DND-41 (cell line): Measurements from ENCODE around the gene PERM1.
"Not testable (repeated sequence)": the region's sequence is repeated elsewhere in the genome, so short reads cannot be mapped to it uniquely, and the experiment has no call there.

Source experiments
- ATAC-seq: fragments of 200-7000 bp; cut with Tn5 transposase; 3 replicates; pipeline ENCODE4 v1.9.1; 2021; ENCODE audit warnings: low read depth; ENCODE audit not compliant: insufficient read depth
- DNase-seq: peaks from one replicate; pipeline ENCODE4 v3.0.0-alpha.2; 2020
- H2AFZ ChIP-seq: 2 replicates; pipeline ENCODE4 v1.6.0; 2012; ENCODE audit warnings: low read depth, low read length
- H3K27ac ChIP-seq: 2 replicates; pipeline ENCODE4 v1.5.1; 2012; ENCODE audit warnings: low read length, inconsistent platforms
- H3K27me3 ChIP-seq: fragments of 200-600 bp; sonication (generic); 2 replicates; pipeline ENCODE4 v1.6.0; 2012; ENCODE audit warnings: low read length, mild to moderate bottlenecking, inconsistent platforms; ENCODE audit not compliant: insufficient read depth, poor library complexity
- H3K36me3 ChIP-seq: 2 replicates; pipeline ENCODE4 v1.5.1; 2012; ENCODE audit warnings: low read length, inconsistent platforms; ENCODE audit not compliant: insufficient read depth
- H3K4me1 ChIP-seq: 2 replicates; pipeline ENCODE4 v1.5.1; 2012; ENCODE audit warnings: mild to moderate bottlenecking, low read length; ENCODE audit not compliant: insufficient read depth
- H3K4me2 ChIP-seq: 2 replicates; pipeline ENCODE4 v1.6.0; 2012; ENCODE audit warnings: mild to moderate bottlenecking, moderate library complexity, low read length, inconsistent platforms; ENCODE audit not compliant: insufficient read depth
- H3K4me3 ChIP-seq, 2 experiments: fragments of 200-600 bp in 1 of 2; shearing (Covaris generic) in 1 of 2; 2 replicates each; pipeline ENCODE4 v1.5.1; 2012 to 2016; ENCODE audit warnings: inconsistent platforms in 2 of 2, low read length in 2 of 2, mild to moderate bottlenecking in 2 of 2, low read depth in 1 of 2, moderate library complexity in 1 of 2
- H3K79me2 ChIP-seq: 2 replicates; pipeline ENCODE4 v1.6.0; 2012; ENCODE audit warnings: low read length, inconsistent platforms; ENCODE audit not compliant: insufficient read depth
- H3K9ac ChIP-seq: 2 replicates; pipeline ENCODE4 v1.6.0; 2012; ENCODE audit warnings: low read depth, mild to moderate bottlenecking, inconsistent platforms, low read length, moderate library complexity
- H3K9me3 ChIP-seq: 2 replicates; pipeline ENCODE4 v1.5.1; 2012; ENCODE audit warnings: low read length, moderate library complexity, mild to moderate bottlenecking, inconsistent platforms; ENCODE audit not compliant: insufficient read depth, severe bottlenecking
- H4K20me1 ChIP-seq: 2 replicates; pipeline ENCODE4 v1.6.0; 2012; ENCODE audit warnings: low read length; ENCODE audit not compliant: insufficient read depth
- CTCF ChIP-seq: IDR thresholded peaks from 2 replicates; pipeline ENCODE4 v1.5.1; 2012; ENCODE audit warnings: borderline replicate concordance, low read length, moderate library complexity, mild to moderate bottlenecking; ENCODE audit not compliant: poor library complexity, severe bottlenecking; ENCODE audit errors: extremely low read depth
- EZH2 ChIP-seq: IDR thresholded peaks from 3 replicates; pipeline ENCODE4 v1.6.1; 2012; ENCODE audit warnings: borderline replicate concordance, low read depth, mild to moderate bottlenecking, moderate library complexity, low read length, inconsistent platforms; ENCODE audit not compliant: severe bottlenecking

The PERM1 gene

GRCh38 chr1:978835-979743 is 2.8 kb downstream of the PERM1 start:
- peaks cover 17% of the 10 kb centered on the region for H3K4me1 ChIP-seq
- H3K36me3 ChIP-seq, result no peaks in the 10 kb centered on the region
- peaks cover 9% of the 10 kb centered on the region for H3K27me3 ChIP-seq
- no peak for TF ChIP-seq EZH2
- no peak for TF ChIP-seq CTCF
- H3K4me2 ChIP-seq, result no peak overlapping the region
- no peak overlapping the region for H2AFZ ChIP-seq
- DNase-seq, result no peak
- H3K27ac ChIP-seq, result no peak overlapping the region
- H3K4me3 ChIP-seq, result no peak overlapping the region
- H3K79me2 ChIP-seq, result no peaks in the 10 kb centered on the region
- no peak for ATAC-seq
- H3K9me3 ChIP-seq, result no peaks in the 10 kb centered on the region
- H3K9ac ChIP-seq, result no peak overlapping the region
- H4K20me1 ChIP-seq, result peaks cover 12% of the 10 kb centered on the region

DNA sequence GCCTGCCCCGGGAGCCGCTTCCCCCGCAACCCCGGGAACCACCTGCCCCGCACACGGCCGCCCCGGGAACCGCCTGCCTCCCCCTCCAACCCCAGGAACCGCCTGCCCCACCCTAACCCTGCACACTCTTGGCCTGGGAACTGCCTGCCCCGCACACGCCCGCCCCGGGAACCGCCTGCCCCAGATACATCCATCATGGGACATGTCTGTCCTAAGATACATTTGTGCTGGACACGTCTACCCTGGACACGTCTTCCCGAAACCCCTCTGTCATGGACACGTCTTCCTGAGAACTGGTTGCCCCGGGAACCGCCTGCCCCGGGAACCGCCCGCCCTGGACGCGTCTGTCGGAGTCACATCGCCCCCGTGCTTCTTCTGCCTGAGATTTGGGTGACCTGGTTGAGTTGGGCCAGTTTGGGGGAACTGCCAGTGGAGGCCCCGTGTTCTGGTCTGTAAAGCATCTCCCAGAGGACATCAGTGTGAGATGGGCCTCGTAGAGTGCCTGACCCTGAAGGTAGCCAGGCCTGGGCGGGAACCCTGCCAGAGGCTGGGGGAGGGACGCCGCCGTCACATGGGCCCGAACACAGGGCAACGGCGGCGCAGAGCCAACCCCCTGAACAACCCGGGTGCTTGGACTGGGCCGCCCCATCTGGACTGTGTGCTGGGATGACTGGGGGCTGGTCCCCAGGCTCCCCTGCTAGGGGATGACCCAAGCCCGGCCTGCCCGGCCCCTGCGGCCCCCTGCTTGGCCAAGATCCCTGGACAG is 3.6 kb downstream of the PERM1 start:
- H4K20me1 ChIP-seq, result peaks cover 6% of the 10 kb centered on the region
- no peak overlapping the region for H3K4me3 ChIP-seq
- H3K27ac ChIP-seq, result no peak overlapping the region
- H3K36me3 ChIP-seq, result no peaks in the 10 kb centered on the region
- H3K9ac ChIP-seq, result no peak overlapping the region
- ATAC-seq (no peak), DNase-seq (no peak)
- no peak overlapping the region for H3K4me2 ChIP-seq
- H3K27me3 ChIP-seq, result peaks cover 9% of the 10 kb centered on the region
- no peaks in the 10 kb centered on the region for H3K79me2 ChIP-seq
- H3K9me3 ChIP-seq, result no peaks in the 10 kb centered on the region
- H3K4me1 ChIP-seq, result peaks cover 15% of the 10 kb centered on the region
- no peak overlapping the region for H2AFZ ChIP-seq
- TF ChIP-seq EZH2 (no peak), CTCF (no peak)

GRCh38 chr1:976791-977190 is 5.1 kb downstream of the PERM1 start:
- ATAC-seq, H3K27ac ChIP-seq, DNase-seq, H3K27me3 ChIP-seq, H3K9ac ChIP-seq, H3K4me2 ChIP-seq, H4K20me1 ChIP-seq, H3K79me2 ChIP-seq, H3K36me3 ChIP-seq, H3K9me3 ChIP-seq, H2AFZ ChIP-seq, H3K4me3 ChIP-seq: not testable (repeated sequence)
- peaks cover 15% of the 10 kb centered on the region for H3K4me1 ChIP-seq
